Endodermal cell (in vitro differentiated cells): ENCODE results near the gene DPYSL4. TPM values are rescaled to one million over a fixed set of nuclear protein-coding genes. Genes with fewer than 3 reads are reported as not detected.

Source experiments
- DNase-seq: peaks from one replicate; pipeline ENCODE4 v3.0.0-alpha.2; 2017
- H3K27ac ChIP-seq: 2 replicates; pipeline ENCODE4 v1.5.1; 2013; ENCODE audit warnings: mild to moderate bottlenecking, low read depth, low read length, moderate library complexity
- H3K27me3 ChIP-seq: 2 replicates; pipeline ENCODE4 v1.6.1; 2013; ENCODE audit warnings: mild to moderate bottlenecking, low read length, moderate library complexity; ENCODE audit not compliant: insufficient read depth, control insufficient read depth, poor library complexity, severe bottlenecking
- H3K36me3 ChIP-seq: 2 replicates; pipeline ENCODE4 v1.7.0; 2013; ENCODE audit warnings: mild to moderate bottlenecking, low read length, moderate library complexity; ENCODE audit not compliant: control insufficient read depth, insufficient read depth
- H3K4me1 ChIP-seq: one replicate; pipeline ENCODE4 v1.7.0; 2013; ENCODE audit warnings: low read length; ENCODE audit not compliant: control insufficient read depth, insufficient read depth
- H3K4me3 ChIP-seq: 2 replicates; pipeline ENCODE4 v1.5.1; 2013; ENCODE audit warnings: mild to moderate bottlenecking, low read length, moderate library complexity
- H3K9ac ChIP-seq: 2 replicates; pipeline ENCODE4 v1.6.1; 2013; ENCODE audit warnings: mild to moderate bottlenecking, low read length, moderate library complexity; ENCODE audit not compliant: poor library complexity, severe bottlenecking; ENCODE audit errors: extremely low read depth
- H3K9me3 ChIP-seq: 2 replicates; pipeline ENCODE4 v1.6.1; 2013; ENCODE audit warnings: mild to moderate bottlenecking, low read length, moderate library complexity; ENCODE audit not compliant: control insufficient read depth
- H3K27ac Mint-ChIP-seq: 2 replicates; pipeline ENCODE4 v1.8.0; 2020; ENCODE audit warnings: mixed read lengths
- H3K27me3 Mint-ChIP-seq: 2 replicates; pipeline ENCODE4 v1.8.0; 2021; ENCODE audit warnings: mild to moderate bottlenecking, mixed read lengths; ENCODE audit not compliant: insufficient read depth
- H3K36me3 Mint-ChIP-seq: 2 replicates; pipeline ENCODE4 v1.8.0; 2020; ENCODE audit warnings: low read depth, mixed read lengths
- H3K4me1 Mint-ChIP-seq: 2 replicates; pipeline ENCODE4 v1.8.0; 2020; ENCODE audit warnings: mixed read lengths
- H3K4me3 Mint-ChIP-seq: 2 replicates; pipeline ENCODE4 v1.8.0; 2020; ENCODE audit warnings: mild to moderate bottlenecking, moderate library complexity, mixed read lengths
- H3K9me3 Mint-ChIP-seq: 2 replicates; pipeline ENCODE4 v1.8.0; 2020; ENCODE audit warnings: mild to moderate bottlenecking, mixed read lengths
- CTCF ChIP-seq: fragments of 200-600 bp; sonication (generic); conservative IDR thresholded peaks from 2 replicates; pipeline ENCODE4 v1.5.0; 2021; ENCODE audit warnings: antibody characterized with exemption, mild to moderate bottlenecking
- WGBS, 2 experiments: methylation state at CpG; one replicate each; pipeline versions ENCODE4 v1.1.5 to v1.1.7; 2013; ENCODE audit warnings: missing lambda C conversion rate in 2 of 2, mixed read lengths in 1 of 2; ENCODE audit not compliant: insufficient coverage in 1 of 2, insufficient read length in 1 of 2; 5-methylcytosine and 5-hydroxymethylcytosine counted together
- total RNA-seq, 2 donors: library from RNA; stranded (reverse); fragmentation: NEBNext Ultra II Directional in 1 of 2; extraction: Animal tissue kit (Norgen Biotek cat#: 25700) in 1 of 2; gene quantifications; 2 replicates in 1 of 2; 3 replicates in 1 of 2; pipeline ENCODE4 v1.2.1, GENCODE V29; 2021

The DPYSL4 gene
- total RNA-seq, 2 donors from 2014 or later = 5.1 to 13.5 TPM

- no peaks in the 10 kb centered on the region for H3K9me3 Mint-ChIP-seq
- no peak overlapping the region for H3K27ac ChIP-seq
- H3K9ac ChIP-seq = no peak overlapping the region
- 91 to 97% methylated on average over 26 to 27 of the region's 27 CpGs for WGBS, 2 experiments
- peaks cover 3% of the 10 kb centered on the region for H3K4me1 Mint-ChIP-seq
- H3K27ac Mint-ChIP-seq = no peak overlapping the region
- no peaks in the 10 kb centered on the region for H3K36me3 ChIP-seq
- no peaks in the 10 kb centered on the region for H3K4me1 ChIP-seq
- DNase-seq = no peak
- H3K27me3 ChIP-seq = no peaks in the 10 kb centered on the region
- H3K36me3 Mint-ChIP-seq = no peaks in the 10 kb centered on the region
- H3K9me3 ChIP-seq = no peaks in the 10 kb centered on the region
- no peak for TF ChIP-seq CTCF
- no peak overlapping the region for H3K4me3 ChIP-seq
- no peak overlapping the region for H3K4me3 Mint-ChIP-seq
- no peaks in the 10 kb centered on the region for H3K27me3 Mint-ChIP-seq
Observed at GRCh38 chr10:132226586-132227405, 40.0 kb downstream of the DPYSL4 start.

DNA sequence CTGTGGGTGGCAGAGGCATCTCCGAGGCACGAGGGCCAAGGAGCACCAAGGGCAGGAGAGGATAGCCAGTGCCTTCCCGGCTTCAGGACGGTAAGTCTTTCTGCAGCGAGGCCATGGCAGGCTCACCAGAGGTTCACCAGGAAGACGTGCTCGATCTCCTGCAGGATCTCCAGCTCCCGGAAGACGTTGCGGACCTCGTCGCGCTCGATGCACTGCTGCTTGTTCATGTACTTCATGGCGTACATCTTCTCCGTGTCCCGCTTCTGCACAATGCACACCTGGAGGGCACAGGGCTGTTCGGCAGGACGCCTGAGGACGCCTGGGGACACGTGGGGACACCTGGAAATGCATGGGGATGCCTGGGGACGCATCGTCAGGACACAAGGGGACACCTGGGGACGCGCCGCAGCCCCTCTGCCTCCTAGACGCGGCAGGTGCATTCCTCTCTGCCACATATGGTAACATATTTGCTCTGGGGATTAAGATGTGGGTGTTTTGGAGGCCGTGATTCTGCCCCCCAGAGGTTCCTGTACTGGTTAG, 41.2 kb downstream of the DPYSL4 start:
- Histone ChIP-seq H3K4me1 (no peaks in the 10 kb centered on the region), H3K9ac (no peak overlapping the region), H3K27me3 (no peaks in the 10 kb centered on the region), H3K36me3 (no peaks in the 10 kb centered on the region), H3K9me3 (no peaks in the 10 kb centered on the region), H3K27ac (no peak overlapping the region), H3K4me3 (no peak overlapping the region)
- H3K27me3 Mint-ChIP-seq = no peaks in the 10 kb centered on the region
- TF ChIP-seq CTCF = no peak
- DNase-seq = no peak
- WGBS, 2 experiments = 92 to 94% methylated on average over 22 to 29 of the region's 29 CpGs
- H3K27ac Mint-ChIP-seq = no peak overlapping the region
- H3K4me3 Mint-ChIP-seq = no peak overlapping the region
- no peaks in the 10 kb centered on the region for H3K9me3 Mint-ChIP-seq
- H3K36me3 Mint-ChIP-seq = no peaks in the 10 kb centered on the region
- H3K4me1 Mint-ChIP-seq = peaks cover 3% of the 10 kb centered on the region

DNA sequence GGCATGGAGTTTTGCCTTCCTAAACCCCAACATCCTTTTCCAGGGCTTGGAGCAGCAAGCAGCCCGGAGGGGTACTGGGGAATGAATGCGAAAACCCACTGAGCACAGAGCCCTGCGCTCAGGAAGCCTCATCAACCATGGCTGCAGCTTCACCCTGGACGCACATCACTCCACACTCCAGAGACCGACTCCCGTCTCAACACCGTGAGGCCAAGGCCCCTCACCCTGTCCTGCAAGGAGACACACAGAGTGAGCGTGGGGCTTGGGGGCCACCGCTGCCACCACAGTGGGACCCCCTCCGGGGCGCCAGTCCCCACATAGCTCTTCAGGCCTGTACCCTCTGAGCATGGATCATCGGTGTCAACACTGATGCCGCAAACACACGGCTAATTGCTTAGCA, 41.9 kb downstream of the DPYSL4 start:
- 94 to 95% methylated on average over 8 to 14 of the region's 14 CpGs for WGBS, 2 experiments
- H3K36me3 Mint-ChIP-seq = no peaks in the 10 kb centered on the region

More for the DNA sequence above, 41.9 kb downstream of the DPYSL4 start:
- no peaks in the 10 kb centered on the region for H3K4me1 ChIP-seq
- Mint-ChIP-seq H3K9me3 (no peaks in the 10 kb centered on the region), H3K4me3 (no peak overlapping the region), H3K27me3 (no peaks in the 10 kb centered on the region), H3K27ac (no peak overlapping the region), H3K4me1 (peaks cover 3% of the 10 kb centered on the region)
- no peak overlapping the region for H3K4me3 ChIP-seq
- no peak overlapping the region for H3K27ac ChIP-seq
- H3K9ac ChIP-seq = no peak overlapping the region
- no peak for TF ChIP-seq CTCF
- no peaks in the 10 kb centered on the region for H3K36me3 ChIP-seq
- no peaks in the 10 kb centered on the region for H3K27me3 ChIP-seq
- DNase-seq = no peak
- H3K9me3 ChIP-seq = no peaks in the 10 kb centered on the region
